Mesenteric fat pad (tissue), 1 donor: ENCODE measurements around the gene KLF12. TPM values are rescaled to one million over a fixed set of nuclear protein-coding genes. Genes with fewer than 3 reads are reported as not detected.

Source experiments
- DNase-seq: peaks from one replicate; pipeline ENCODE4 v3.0.0-alpha.2; 2020; ENCODE audit warnings: low spot score
- total RNA-seq: library from RNA; stranded (reverse); fragmentation: NEBNext Ultra II Directional; extraction: Animal tissue kit (Norgen Biotek cat#: 25700); gene quantifications from one replicate; pipeline ENCODE4 v1.2.1, GENCODE V29; 2021
- donor health status: DM: yes; HTN: yes; CAD: no.

Gene KLF12
- total RNA-seq, 1 donor from 2014 or later = 4.8 TPM

GRCh38 chr13:74135326-74136083 lies 1.3 kb upstream of the KLF12 start:
- DNase-seq = no peak

GRCh38 chr13:74134777-74135325 lies 647 bp upstream of the KLF12 start:
- DNase-seq = no peak

- no peak for DNase-seq
Observed at GRCh38 chr13:74133657-74134201, 475 bp downstream of the KLF12 start.

- DNase-seq = no peak
Observed at GRCh38 chr13:74132776-74133656, 1.2 kb downstream of the KLF12 start.

- no peak for DNase-seq
Observed at GRCh38 chr13:74132152-74132775, 1.9 kb downstream of the KLF12 start.

GRCh38 chr13:74131227-74131626 lies 3.0 kb downstream of the KLF12 start:
- no peak for DNase-seq

- no peak for DNase-seq
Observed at GRCh38 chr13:74129500-74130191, 4.6 kb downstream of the KLF12 start.

GRCh38 chr13:74128156-74128767 lies 5.9 kb downstream of the KLF12 start:
- no peak for DNase-seq

- DNase-seq = no peak
Observed at GRCh38 chr13:74118328-74118727, 15.9 kb downstream of the KLF12 start.

- no peak for DNase-seq
Observed at GRCh38 chr13:74117207-74117705, 16.9 kb downstream of the KLF12 start.

GRCh38 chr13:74115133-74115532 lies 19.1 kb downstream of the KLF12 start:
- no peak for DNase-seq

- no peak for DNase-seq
Observed at GRCh38 chr13:74114641-74115040, 19.6 kb downstream of the KLF12 start.

- DNase-seq = no peak
Observed at GRCh38 chr13:74114202-74114601, 20.0 kb downstream of the KLF12 start.

GRCh38 chr13:74111901-74112824 lies 22.0 kb downstream of the KLF12 start:
- DNase-seq = no peak

GRCh38 chr13:74111399-74111798 lies 22.8 kb downstream of the KLF12 start:
- no peak for DNase-seq

GRCh38 chr13:74110053-74110452 lies 24.2 kb downstream of the KLF12 start:
- DNase-seq = no peak

- DNase-seq = no peak
Observed at GRCh38 chr13:74107598-74107997, 26.6 kb downstream of the KLF12 start.

- DNase-seq = no peak
Observed at GRCh38 chr13:74105871-74106270, 28.3 kb downstream of the KLF12 start.
